HepG2 (cell line): Measurements from ENCODE around the gene NACC2. TPM values are rescaled to one million over a fixed set of nuclear protein-coding genes. Genes with fewer than 3 reads are reported as not detected.

Source experiments
- ATAC-seq: fragments of 200-7000 bp; cut with Tn5 transposase; 3 replicates; pipeline ENCODE4 v1.9.1; 2020; ENCODE audit warnings: mild to moderate bottlenecking, moderate library complexity
- BruUV-seq: library from RNA; stranded (reverse); fragments of 400-500 nt; replicated peaks from 2 replicates; lab custom pipeline; 2021; lab: Mats Ljungman, UMichigan
- CTCF ChIA-PET: fragments of 300-600 bp; formaldehyde crosslinking; extraction: SDS; loops from one replicate; lab custom pipeline; 2021; ENCODE audit warnings: low total read pairs, inconsistent platforms, low intra/inter-chr PET ratio; lab: Yijun Ruan, JAX
- POLR2A ChIA-PET: fragments of 350-600 bp; sonication (Branson Sonifier 250); formaldehyde crosslinking; loops from one replicate; lab custom pipeline; 2020; ENCODE audit warnings: antibody characterized with exemption, inconsistent platforms; lab: Yijun Ruan, JAX
- DNase-seq: peaks from one replicate; pipeline ENCODE4 v3.0.0-alpha.2; 2015; ENCODE audit warnings: low spot score
- FAIRE-seq: peaks from 3 replicates; lab custom pipeline; 2011; peaks lifted over from hg19 to GRCh38; lab: Jason Lieb, UNC
- H2AFZ ChIP-seq: one replicate; pipeline ENCODE4 v1.6.1; 2011; ENCODE audit warnings: low read length, inconsistent platforms
- H3K27ac ChIP-seq: fragments of 300-600 bp; 3 replicates; pipeline ENCODE4 v1.8.0; 2011; ENCODE audit warnings: mixed run types, mild to moderate bottlenecking, mixed read lengths, low read length, inconsistent platforms; ENCODE audit not compliant: insufficient read depth; ENCODE audit errors: extremely low read length
- H3K27me3 ChIP-seq, 2 experiments: fragments of 200-600 bp in 1 of 2; 2 replicates in 1 of 2; 3 replicates in 1 of 2; pipeline versions ENCODE4 v1.6.0 to v1.8.0; 2011; ENCODE audit warnings: low read length in 2 of 2, mild to moderate bottlenecking in 2 of 2, moderate library complexity in 2 of 2, inconsistent platforms in 1 of 2; ENCODE audit not compliant: insufficient read depth in 2 of 2, control insufficient read depth in 1 of 2
- H3K36me3 ChIP-seq, 2 experiments: fragments of 200-600 bp in 1 of 2; replicated peaks in 1 of 2; 2 replicates in 1 of 2; 3 replicates in 1 of 2; pipeline versions ENCODE4 v1.5.1 to v1.8.0; 2011; ENCODE audit warnings: low read length in 2 of 2, inconsistent platforms in 1 of 2; ENCODE audit not compliant: insufficient read depth in 2 of 2, control insufficient read depth in 1 of 2
- H3K4me1 ChIP-seq: 2 replicates; pipeline ENCODE4 v1.5.1; 2012; ENCODE audit warnings: low read length, inconsistent platforms; ENCODE audit not compliant: insufficient read depth
- H3K4me2 ChIP-seq: 2 replicates; pipeline ENCODE4 v1.6.0; 2011; ENCODE audit warnings: low read depth, low read length, inconsistent platforms
- H3K4me3 ChIP-seq, 3 experiments: fragments of 200-600 bp in 1 of 3; sonication (generic), shearing (Covaris generic) in 1 of 3; replicated peaks in 1 of 3; 2 replicates each; pipeline ENCODE4 v1.5.1; 2011 to 2016; ENCODE audit warnings: low read length in 3 of 3, inconsistent platforms in 2 of 3, low read depth in 2 of 3, mild to moderate bottlenecking in 2 of 3, control low read depth in 1 of 3, mixed read lengths in 1 of 3; ENCODE audit not compliant: insufficient read depth in 1 of 3
- H3K79me2 ChIP-seq: one replicate; pipeline ENCODE4 v1.6.1; 2011; ENCODE audit warnings: low read length, inconsistent platforms; ENCODE audit not compliant: insufficient read depth
- H3K9ac ChIP-seq: 2 replicates; pipeline ENCODE4 v1.6.0; 2011; ENCODE audit warnings: mild to moderate bottlenecking, low read depth, low read length, inconsistent platforms; ENCODE audit not compliant: insufficient read depth
- H3K9me3 ChIP-seq: 2 replicates; pipeline ENCODE4 v1.5.1; 2012; ENCODE audit warnings: mild to moderate bottlenecking, low read length
- H4K20me1 ChIP-seq: 2 replicates; pipeline ENCODE4 v1.6.0; 2011; ENCODE audit warnings: inconsistent platforms, mild to moderate bottlenecking, low read length, moderate library complexity; ENCODE audit not compliant: insufficient read depth
- BORCS8-MEF2B ChIP-seq: sonication (generic); formaldehyde crosslinking; IDR thresholded peaks from 2 replicates; pipeline ENCODE4 v1.8.0; 2022; ENCODE audit warnings: mild to moderate bottlenecking, missing genetic modification reagents
- CENPBD1 ChIP-seq: sonication (generic); formaldehyde crosslinking; IDR thresholded peaks from 2 replicates; pipeline ENCODE4 v1.8.0; 2022; ENCODE audit warnings: missing genetic modification reagents, low read depth, mild to moderate bottlenecking, borderline replicate concordance
- RBM22 ChIP-seq: fragments of 200-400 bp; formaldehyde crosslinking; optimal IDR thresholded peaks from 2 replicates; pipeline ENCODE3; 2017; ENCODE audit warnings: mild to moderate bottlenecking, low read length, moderate library complexity
- ZNF256 ChIP-seq: sonication (generic); formaldehyde crosslinking; conservative IDR thresholded peaks from 2 replicates; pipeline ENCODE4 v1.4.0; 2020; ENCODE audit warnings: missing genetic modification reagents
- ZNF646 ChIP-seq: sonication (generic); formaldehyde crosslinking; IDR thresholded peaks from 2 replicates; pipeline ENCODE4 v1.9.0; 2021; ENCODE audit warnings: mild to moderate bottlenecking, missing genetic modification reagents
- WGBS: methylation state at CpG from one replicate; pipeline ENCODE4 v1.1.6; 2017; ENCODE audit warnings: low lambda C conversion rate; 5-methylcytosine and 5-hydroxymethylcytosine counted together
- in situ Hi-C: cut with HindIII; loops from 2 replicates; pipeline ENCODE4 v1.10.0; 2017; ENCODE audit warnings: low pct_unique_long_range_greater_than_20kb; ENCODE audit not compliant: extremely low pct_ligation_motif_present
- intact Hi-C: fragments of 100-400 bp; cut with micrococcal nuclease; formaldehyde crosslinking; loops from one replicate; pipeline ENCODE4 v1.10.0; 2022; ENCODE audit not compliant: unreplicated experiment
- polyA plus RNA-seq, 8 experiments: library from polyadenylated mRNA; depleted of rRNA in 3 of 8; stranded (reverse) in 7 of 8; unstranded in 1 of 8; fragments of >200 nt; fragmentation: Illumina TruSeq in 4 of 8; extraction: Trizol in 4 of 8; gene quantifications; 2 replicates each; pipeline versions ENCODE4 v1.2.1 to v1.2.3, GENCODE V29; 2011 to 2016; ENCODE audit warnings: low read depth in 4 of 8, missing spikeins in 1 of 8, mixed read lengths in 1 of 8; ENCODE audit not compliant: insufficient read depth in 1 of 8
- total RNA-seq, 5 experiments: library from RNA; depleted of rRNA; stranded (reverse); fragments of >200 nt; fragmentation: Illumina TruSeq; extraction: Trizol; gene quantifications; 2 replicates each; pipeline ENCODE4 v1.2.3, GENCODE V29; 2016; ENCODE audit warnings: low read depth in 1 of 5

The NACC2 gene
- total and polyA plus RNA-seq, 2 of the 13 experiments (the other 11 are each of a cell fraction or from before 2014, with no cell fraction given): 5.9 to 12.3 TPM

- Histone ChIP-seq H3K9me3 (no peaks in the 10 kb centered on the region), H3K4me1 (no peaks in the 10 kb centered on the region), H3K36me3 (peaks cover 12 to 30% of the 10 kb centered on the region in 2 experiments; a peak in 4 of 5 replicates), H3K4me3 (no peak overlapping the region), H3K27ac (no peak overlapping the region), H3K4me2 (no peak overlapping the region), H2AFZ (no peak overlapping the region), H4K20me1 (no peaks in the 10 kb centered on the region), H3K27me3 (no peaks in the 10 kb centered on the region), H3K79me2 (peaks cover 19% of the 10 kb centered on the region), H3K9ac (no peak overlapping the region)
- ATAC-seq (no peak), DNase-seq (no peak), FAIRE-seq (no peak)
- no TSS peak for BruUV-seq
- in situ Hi-C loops: no loop called here
- WGBS: 93% methylated on average over 13 of the region's 16 CpGs
- TF ChIP-seq RBM22: peak; percentile 42
- no peak for TF ChIP-seq ZNF256 (CRISPR knock-in tag)
- no peak for TF ChIP-seq CENPBD1 (CRISPR knock-in tag)
- ChIA-PET POLR2A (no interaction called here), CTCF (no interaction called here)
- intact Hi-C loops: no loop called here
Observed at GRCh38 chr9:136024696-136025316, 70.3 kb downstream of the NACC2 start.

GRCh38 chr9:136024286-136024685 lies 70.8 kb downstream of the NACC2 start:
- POLR2A ChIA-PET: no interaction called here

More at GRCh38 chr9:136024286-136024685, 70.8 kb downstream of the NACC2 start:
- H3K4me3 ChIP-seq: no peak overlapping the region
- peaks cover 19% of the 10 kb centered on the region for H3K79me2 ChIP-seq
- no TSS peak for BruUV-seq
- TF ChIP-seq ZNF646 (CRISPR knock-in tag) (peak; percentile 67), BORCS8-MEF2B (CRISPR knock-in tag) (no peak)
- no peaks in the 10 kb centered on the region for H3K9me3 ChIP-seq
- intact Hi-C loops: no loop called here
- H2AFZ ChIP-seq: no peak overlapping the region
- CTCF ChIA-PET: no interaction called here
- FAIRE-seq: no peak
- no peak for DNase-seq
- H3K9ac ChIP-seq: no peak overlapping the region
- H3K27me3 ChIP-seq: no peaks in the 10 kb centered on the region
- H3K4me1 ChIP-seq: no peaks in the 10 kb centered on the region
- H3K36me3 ChIP-seq: peaks cover 12 to 25% of the 10 kb centered on the region in 2 experiments; a peak in 4 of 5 replicates
- WGBS: 83% methylated on average over 2 of the region's 2 CpGs
- no peak overlapping the region for H3K4me2 ChIP-seq
- H3K27ac ChIP-seq: no peak overlapping the region
- no peak for ATAC-seq
- H4K20me1 ChIP-seq: no peaks in the 10 kb centered on the region
- in situ Hi-C loops: no loop called here
